ENCODE measurements around the gene S100A14.

- TF ChIP-seq YY1 (IDR thresholded peaks at IDR 0.05; ENCODE audit: extremely low read depth, insufficient replicate concordance, low read depth, low read length) = no peak
- no peak for TF ChIP-seq POLR2A (IDR thresholded peaks at IDR 0.05; ENCODE audit: borderline replicate concordance, extremely low read depth, insufficient read depth, insufficient read length)
- no peak for TF ChIP-seq MAX (IDR thresholded peaks at IDR 0.05)
- TF ChIP-seq, protein P1, sequence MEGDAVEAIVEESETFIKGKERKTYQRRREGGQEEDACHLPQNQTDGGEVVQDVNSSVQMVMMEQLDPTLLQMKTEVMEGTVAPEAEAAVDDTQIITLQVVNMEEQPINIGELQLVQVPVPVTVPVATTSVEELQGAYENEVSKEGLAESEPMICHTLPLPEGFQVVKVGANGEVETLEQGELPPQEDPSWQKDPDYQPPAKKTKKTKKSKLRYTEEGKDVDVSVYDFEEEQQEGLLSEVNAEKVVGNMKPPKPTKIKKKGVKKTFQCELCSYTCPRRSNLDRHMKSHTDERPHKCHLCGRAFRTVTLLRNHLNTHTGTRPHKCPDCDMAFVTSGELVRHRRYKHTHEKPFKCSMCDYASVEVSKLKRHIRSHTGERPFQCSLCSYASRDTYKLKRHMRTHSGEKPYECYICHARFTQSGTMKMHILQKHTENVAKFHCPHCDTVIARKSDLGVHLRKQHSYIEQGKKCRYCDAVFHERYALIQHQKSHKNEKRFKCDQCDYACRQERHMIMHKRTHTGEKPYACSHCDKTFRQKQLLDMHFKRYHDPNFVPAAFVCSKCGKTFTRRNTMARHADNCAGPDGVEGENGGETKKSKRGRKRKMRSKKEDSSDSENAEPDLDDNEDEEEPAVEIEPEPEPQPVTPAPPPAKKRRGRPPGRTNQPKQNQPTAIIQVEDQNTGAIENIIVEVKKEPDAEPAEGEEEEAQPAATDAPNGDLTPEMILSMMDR (IDR thresholded peaks at IDR 0.05 in 2 of 3, conservative IDR thresholded peaks at IDR 0.05 in 1 of 3; ENCODE audit: borderline replicate concordance in 1 of 3, insufficient read depth in 1 of 3, low read depth in 2 of 3, low read length in 2 of 3) = no peak
- TF ChIP-seq ZNF274 (IDR thresholded peaks at IDR 0.05; ENCODE audit: low read depth, low read length) = no peak
- TF ChIP-seq SP1 (IDR thresholded peaks at IDR 0.05; ENCODE audit: low read depth) = no peak
Observed at GRCh38 chr1:153616144-153616916, at the start of gene S100A14.

Measured in HCT116 (cell line).